ENCODE measurements around the gene SMIM23.

Gene SMIM23

DNA sequence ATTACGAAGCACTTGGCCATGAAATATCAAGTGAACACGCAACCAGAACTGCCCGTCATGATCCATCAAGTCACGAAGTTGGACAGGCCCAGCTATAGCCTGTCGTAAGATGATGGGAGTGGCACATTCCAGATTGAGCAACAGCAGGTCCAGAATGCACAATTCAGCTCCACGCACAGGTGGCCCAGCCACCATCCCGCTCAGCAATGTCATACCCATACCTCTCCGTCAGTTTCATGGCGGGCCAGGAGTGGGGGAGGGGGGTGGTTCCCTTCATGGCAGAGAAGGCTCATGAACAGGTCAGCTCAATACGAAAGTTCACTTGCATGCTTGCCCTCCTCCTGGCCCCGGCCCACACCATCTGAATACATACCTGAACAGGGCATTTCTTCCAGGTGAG is 34.9 kb downstream of the SMIM23 start:
- Histone ChIP-seq H3K9me3 (ENCODE audit: severe bottlenecking) (no peaks in the 10 kb centered on the region), H3K27me3 (ENCODE audit: insufficient read depth, poor library complexity, severe bottlenecking) (peaks cover 4% of the 10 kb centered on the region), H3K4me1 (ENCODE audit: insufficient read depth, poor library complexity, severe bottlenecking) (no peaks in the 10 kb centered on the region), H3K27ac (ENCODE audit: poor library complexity, severe bottlenecking) (no peak overlapping the region), H3K36me3 (ENCODE audit: low read depth) (no peaks in the 10 kb centered on the region), H3K4me3 (ENCODE audit: severe bottlenecking) (no peak overlapping the region)
- TF ChIP-seq, protein P1, sequence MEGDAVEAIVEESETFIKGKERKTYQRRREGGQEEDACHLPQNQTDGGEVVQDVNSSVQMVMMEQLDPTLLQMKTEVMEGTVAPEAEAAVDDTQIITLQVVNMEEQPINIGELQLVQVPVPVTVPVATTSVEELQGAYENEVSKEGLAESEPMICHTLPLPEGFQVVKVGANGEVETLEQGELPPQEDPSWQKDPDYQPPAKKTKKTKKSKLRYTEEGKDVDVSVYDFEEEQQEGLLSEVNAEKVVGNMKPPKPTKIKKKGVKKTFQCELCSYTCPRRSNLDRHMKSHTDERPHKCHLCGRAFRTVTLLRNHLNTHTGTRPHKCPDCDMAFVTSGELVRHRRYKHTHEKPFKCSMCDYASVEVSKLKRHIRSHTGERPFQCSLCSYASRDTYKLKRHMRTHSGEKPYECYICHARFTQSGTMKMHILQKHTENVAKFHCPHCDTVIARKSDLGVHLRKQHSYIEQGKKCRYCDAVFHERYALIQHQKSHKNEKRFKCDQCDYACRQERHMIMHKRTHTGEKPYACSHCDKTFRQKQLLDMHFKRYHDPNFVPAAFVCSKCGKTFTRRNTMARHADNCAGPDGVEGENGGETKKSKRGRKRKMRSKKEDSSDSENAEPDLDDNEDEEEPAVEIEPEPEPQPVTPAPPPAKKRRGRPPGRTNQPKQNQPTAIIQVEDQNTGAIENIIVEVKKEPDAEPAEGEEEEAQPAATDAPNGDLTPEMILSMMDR (IDR thresholded peaks at IDR 0.05; ENCODE audit: poor library complexity, severe bottlenecking): no peak
- DNase-seq (ENCODE audit: low spot score): no peak
- ATAC-seq (ENCODE audit: low read depth): no peak

DNA sequence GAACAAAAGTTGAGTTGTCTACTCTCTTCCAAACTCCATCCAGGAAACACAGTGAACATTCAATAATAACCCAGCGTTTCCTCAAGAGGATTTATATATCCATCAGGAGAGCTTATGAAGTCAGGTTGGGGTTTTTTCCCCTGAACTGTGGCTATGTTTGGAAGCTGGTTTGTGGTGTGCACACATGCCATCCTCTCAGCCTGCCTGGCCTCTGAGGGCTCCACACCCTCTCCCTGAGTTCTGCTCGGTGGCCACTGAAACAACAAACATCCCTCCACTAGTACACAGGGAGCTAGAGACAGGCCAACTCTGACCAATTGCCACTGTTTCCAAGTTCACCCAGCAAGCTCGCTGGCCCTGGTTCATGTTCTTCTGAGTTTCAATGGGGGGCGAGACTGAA is 35.7 kb downstream of the SMIM23 start:
- Histone ChIP-seq H3K9me3 (ENCODE audit: severe bottlenecking) (no peaks in the 10 kb centered on the region), H3K4me3 (ENCODE audit: severe bottlenecking) (no peak overlapping the region), H3K36me3 (ENCODE audit: low read depth) (no peaks in the 10 kb centered on the region), H3K4me1 (ENCODE audit: insufficient read depth, poor library complexity, severe bottlenecking) (no peaks in the 10 kb centered on the region), H3K27ac (ENCODE audit: poor library complexity, severe bottlenecking) (no peak overlapping the region), H3K27me3 (ENCODE audit: insufficient read depth, poor library complexity, severe bottlenecking) (peaks cover 4% of the 10 kb centered on the region)
- ATAC-seq (ENCODE audit: low read depth) (no peak), DNase-seq (ENCODE audit: low spot score) (no peak)
- TF ChIP-seq, protein P1 (IDR thresholded peaks at IDR 0.05; ENCODE audit: poor library complexity, severe bottlenecking): no peak

DNA sequence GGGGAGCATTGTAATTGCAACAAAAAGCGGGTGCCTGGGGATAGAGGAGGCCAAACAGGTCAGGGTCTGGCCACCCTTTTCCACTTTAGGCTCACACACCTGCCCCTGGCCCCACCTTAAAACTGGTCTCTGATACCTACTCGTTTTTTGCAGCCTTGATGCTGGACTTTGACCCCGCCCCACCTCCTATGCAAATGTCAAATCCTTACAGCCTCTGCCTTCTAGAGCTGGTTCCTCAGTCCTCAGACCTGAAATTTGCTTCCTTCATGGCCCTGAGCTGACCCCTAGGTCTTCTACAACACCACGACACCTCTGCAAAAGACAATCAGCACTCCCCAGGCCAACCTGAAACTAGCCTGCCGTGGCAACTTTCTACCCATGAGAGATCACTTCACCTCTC is 37.7 kb downstream of the SMIM23 start:
- no peak overlapping the region for H3K4me3 ChIP-seq (ENCODE audit: severe bottlenecking)
- no peaks in the 10 kb centered on the region for H3K36me3 ChIP-seq (ENCODE audit: low read depth)
- no peak for DNase-seq (ENCODE audit: low spot score)
- no peak overlapping the region for H3K27ac ChIP-seq (ENCODE audit: poor library complexity, severe bottlenecking)
- ATAC-seq (ENCODE audit: low read depth): no peak
- H3K4me1 ChIP-seq (ENCODE audit: insufficient read depth, poor library complexity, severe bottlenecking): no peaks in the 10 kb centered on the region
- no peaks in the 10 kb centered on the region for H3K9me3 ChIP-seq (ENCODE audit: severe bottlenecking)
- TF ChIP-seq, protein P1 (IDR thresholded peaks at IDR 0.05; ENCODE audit: poor library complexity, severe bottlenecking): no peak
- H3K27me3 ChIP-seq (ENCODE audit: insufficient read depth, poor library complexity, severe bottlenecking): peaks cover 4% of the 10 kb centered on the region

DNA sequence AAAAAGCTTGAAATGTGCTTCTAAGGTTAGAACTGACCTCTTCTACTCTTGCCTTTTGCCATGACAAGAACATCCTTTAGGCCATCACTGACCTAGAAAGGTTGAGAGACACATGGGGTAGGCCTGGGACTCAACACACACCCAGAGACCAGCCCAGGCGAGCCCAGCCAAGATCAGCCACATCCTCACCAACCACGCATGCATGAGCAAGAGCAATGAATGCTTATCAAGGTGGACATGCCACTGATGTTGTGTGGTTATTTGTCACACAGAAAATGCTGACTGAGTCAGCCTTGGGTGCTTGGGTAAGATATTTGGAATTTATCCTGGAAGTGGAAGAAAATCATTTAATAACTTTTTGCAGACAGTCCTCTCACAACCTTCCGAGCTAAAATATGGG is 39.4 kb downstream of the SMIM23 start:
- Histone ChIP-seq H3K27me3 (ENCODE audit: insufficient read depth, poor library complexity, severe bottlenecking) (no peaks in the 10 kb centered on the region), H3K27ac (ENCODE audit: poor library complexity, severe bottlenecking) (no peak overlapping the region), H3K36me3 (ENCODE audit: low read depth) (no peaks in the 10 kb centered on the region), H3K4me1 (ENCODE audit: insufficient read depth, poor library complexity, severe bottlenecking) (no peaks in the 10 kb centered on the region), H3K4me3 (ENCODE audit: severe bottlenecking) (no peak overlapping the region), H3K9me3 (ENCODE audit: severe bottlenecking) (no peaks in the 10 kb centered on the region)
- TF ChIP-seq, protein P1 (IDR thresholded peaks at IDR 0.05; ENCODE audit: poor library complexity, severe bottlenecking): no peak
- no peak for DNase-seq (ENCODE audit: low spot score)
- ATAC-seq (ENCODE audit: low read depth): peak; percentile 17; the same call in 1 of the 3 replicates

DNA sequence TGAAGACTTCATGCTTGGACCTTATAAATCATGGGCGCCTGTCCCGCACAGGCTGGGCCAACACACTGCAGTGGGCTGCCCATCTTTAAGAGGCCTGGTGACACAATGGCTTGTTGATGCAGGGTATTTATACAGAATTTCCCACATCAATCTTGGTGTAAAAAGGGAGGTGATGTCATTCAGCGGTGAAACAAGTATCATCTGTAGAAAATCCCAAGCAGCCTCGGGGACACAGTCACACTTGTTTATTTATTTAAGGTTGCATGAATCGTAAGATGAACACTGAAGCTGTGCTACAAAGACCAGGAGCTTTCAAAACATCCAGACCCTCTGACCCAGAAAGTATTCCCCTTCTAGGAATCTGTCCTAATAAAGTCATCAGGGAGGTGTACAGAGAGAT is 40.5 kb downstream of the SMIM23 start:
- Histone ChIP-seq H3K4me3 (ENCODE audit: severe bottlenecking) (no peak overlapping the region), H3K4me1 (ENCODE audit: insufficient read depth, poor library complexity, severe bottlenecking) (no peaks in the 10 kb centered on the region), H3K27ac (ENCODE audit: poor library complexity, severe bottlenecking) (no peak overlapping the region), H3K9me3 (ENCODE audit: severe bottlenecking) (no peaks in the 10 kb centered on the region), H3K36me3 (ENCODE audit: low read depth) (no peaks in the 10 kb centered on the region), H3K27me3 (ENCODE audit: insufficient read depth, poor library complexity, severe bottlenecking) (no peaks in the 10 kb centered on the region)
- ATAC-seq (ENCODE audit: low read depth) (no peak), DNase-seq (ENCODE audit: low spot score) (no peak)
- TF ChIP-seq, protein P1 (IDR thresholded peaks at IDR 0.05; ENCODE audit: poor library complexity, severe bottlenecking): no peak
